Suprapubic skin (tissue), 3 donors: ENCODE data around the gene CNOT6L.

Source experiments
- POLR2AphosphoS5 ChIP-seq, 3 donors: sonication (generic); formaldehyde crosslinking; IDR thresholded peaks; one replicate each; pipeline ENCODE4 v1.6.1; 2017; ENCODE audit warnings: antibody characterized with exemption in 3 of 3
- TF ChIP-seq, protein P1 (sequence below), 2 donors: fragments of 200-600 bp in 1 of 2; fragments of 450-650 bp in 1 of 2; sonication (generic) in 1 of 2; IDR thresholded peaks; one replicate each; pipeline ENCODE4 v1.5.1; 2016 to 2019; ENCODE audit warnings: antibody characterized with exemption in 2 of 2, mild to moderate bottlenecking in 1 of 2, moderate library complexity in 1 of 2

DNA sequence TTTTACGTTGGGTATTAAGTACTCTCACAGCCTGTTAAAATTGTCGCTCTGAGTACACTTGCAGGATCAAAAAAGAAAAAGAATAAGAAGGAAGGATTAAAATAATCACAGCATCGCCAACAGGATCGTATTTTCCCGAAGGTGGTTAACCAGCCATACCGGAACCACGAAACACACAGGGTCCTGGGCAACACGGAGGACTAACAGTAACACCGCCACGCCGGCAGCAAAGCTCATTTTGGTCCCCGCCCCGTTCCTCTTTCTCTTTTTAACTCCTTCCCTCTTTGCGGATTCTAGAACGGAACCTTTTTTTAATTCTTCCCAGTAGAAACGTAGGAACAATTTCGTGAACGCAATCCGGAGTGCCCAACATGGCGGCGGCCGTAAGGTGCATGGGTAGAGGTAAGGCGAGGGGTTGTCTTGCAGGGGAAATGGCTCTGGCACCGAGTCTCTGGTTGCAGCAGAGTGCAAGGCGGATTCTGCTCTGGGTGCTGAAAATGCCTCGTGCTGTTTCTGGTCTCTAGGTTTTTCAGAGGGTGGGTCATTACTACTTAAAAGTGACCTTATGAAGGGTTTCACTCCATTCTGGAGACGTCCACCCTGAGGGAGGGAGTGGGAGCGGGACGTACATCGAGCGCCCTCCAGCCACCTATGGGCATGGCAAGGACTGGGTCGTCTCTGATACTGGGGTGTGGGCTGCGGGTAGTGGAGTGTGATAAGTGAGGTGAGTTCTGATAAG, 43.5 kb upstream of the CNOT6L start, which contains the start of gene MRPL1:
- TF ChIP-seq POLR2AphosphoS5 (IDR thresholded peaks at IDR 0.05): peak in 2 of 3 donors; percentile 76 to 94
- TF ChIP-seq, protein P1, sequence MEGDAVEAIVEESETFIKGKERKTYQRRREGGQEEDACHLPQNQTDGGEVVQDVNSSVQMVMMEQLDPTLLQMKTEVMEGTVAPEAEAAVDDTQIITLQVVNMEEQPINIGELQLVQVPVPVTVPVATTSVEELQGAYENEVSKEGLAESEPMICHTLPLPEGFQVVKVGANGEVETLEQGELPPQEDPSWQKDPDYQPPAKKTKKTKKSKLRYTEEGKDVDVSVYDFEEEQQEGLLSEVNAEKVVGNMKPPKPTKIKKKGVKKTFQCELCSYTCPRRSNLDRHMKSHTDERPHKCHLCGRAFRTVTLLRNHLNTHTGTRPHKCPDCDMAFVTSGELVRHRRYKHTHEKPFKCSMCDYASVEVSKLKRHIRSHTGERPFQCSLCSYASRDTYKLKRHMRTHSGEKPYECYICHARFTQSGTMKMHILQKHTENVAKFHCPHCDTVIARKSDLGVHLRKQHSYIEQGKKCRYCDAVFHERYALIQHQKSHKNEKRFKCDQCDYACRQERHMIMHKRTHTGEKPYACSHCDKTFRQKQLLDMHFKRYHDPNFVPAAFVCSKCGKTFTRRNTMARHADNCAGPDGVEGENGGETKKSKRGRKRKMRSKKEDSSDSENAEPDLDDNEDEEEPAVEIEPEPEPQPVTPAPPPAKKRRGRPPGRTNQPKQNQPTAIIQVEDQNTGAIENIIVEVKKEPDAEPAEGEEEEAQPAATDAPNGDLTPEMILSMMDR (IDR thresholded peaks at IDR 0.05): no peak
